Keratinocyte (primary cell): Measurements from ENCODE around the gene PSMB2. TPM values are rescaled to one million over a fixed set of nuclear protein-coding genes. Genes with fewer than 3 reads are reported as not detected.
"Not testable (repeated sequence)": the region's sequence is repeated elsewhere in the genome, so short reads cannot be mapped to it uniquely, and the experiment has no call there.

Source experiments
- DNase-seq: peaks from one replicate; pipeline ENCODE4 v3.0.0-alpha.2; 2011; ENCODE audit warnings: low read depth, missing footprints, low spot score
- FAIRE-seq: peaks from 2 replicates; lab custom pipeline; 2011; peaks lifted over from hg19 to GRCh38; lab: Jason Lieb, UNC
- H2AFZ ChIP-seq: 2 replicates; pipeline ENCODE4 v1.6.0; 2012; ENCODE audit warnings: low read length, control low read depth, inconsistent platforms; ENCODE audit not compliant: control insufficient read depth
- H3K27ac ChIP-seq: 2 replicates; pipeline ENCODE4 v1.5.1; 2011; ENCODE audit warnings: low read length; ENCODE audit not compliant: control insufficient read depth, insufficient read depth
- H3K27me3 ChIP-seq: 3 replicates; pipeline ENCODE4 v1.6.0; 2011; ENCODE audit warnings: low read length; ENCODE audit not compliant: control insufficient read depth, insufficient read depth; ENCODE audit errors: extremely low read depth
- H3K36me3 ChIP-seq, 2 experiments: 2 replicates in 1 of 2; 3 replicates in 1 of 2; pipeline ENCODE4 v1.5.1; 2011; ENCODE audit warnings: low read length in 2 of 2, mild to moderate bottlenecking in 1 of 2; ENCODE audit not compliant: control insufficient read depth in 2 of 2, insufficient read depth in 2 of 2; ENCODE audit errors: extremely low read depth in 1 of 2
- H3K4me1 ChIP-seq: 3 replicates; pipeline ENCODE4 v1.5.1; 2011; ENCODE audit warnings: low read length; ENCODE audit not compliant: control insufficient read depth, insufficient read depth; ENCODE audit errors: extremely low read depth
- H3K4me2 ChIP-seq: 3 replicates; pipeline ENCODE4 v1.6.0; 2011; ENCODE audit warnings: low read depth, low read length; ENCODE audit not compliant: control insufficient read depth, insufficient read depth; ENCODE audit errors: extremely low read depth
- H3K4me3 ChIP-seq, 3 experiments: fragments of 200-600 bp in 1 of 3; sonication (generic) in 1 of 3; 2 replicates in 2 of 3; 3 replicates in 1 of 3; pipeline ENCODE4 v1.5.1; 2011 to 2016; ENCODE audit warnings: low read length in 3 of 3, mild to moderate bottlenecking in 3 of 3, control low read depth in 2 of 3, inconsistent platforms in 1 of 3, low read depth in 1 of 3, mixed read lengths in 1 of 3, mixed run types in 1 of 3, moderate library complexity in 1 of 3; ENCODE audit not compliant: control insufficient read depth in 2 of 3, insufficient read depth in 2 of 3; ENCODE audit errors: extremely low read depth in 1 of 3
- H3K79me2 ChIP-seq: 2 replicates; pipeline ENCODE4 v1.6.0; 2012; ENCODE audit warnings: low read length; ENCODE audit not compliant: control insufficient read depth, insufficient read depth
- H3K9ac ChIP-seq: 3 replicates; pipeline ENCODE4 v1.6.0; 2011; ENCODE audit warnings: low read length; ENCODE audit not compliant: control insufficient read depth, insufficient read depth; ENCODE audit errors: extremely low read depth
- H3K9me1 ChIP-seq: 3 replicates; pipeline ENCODE4 v1.6.0; 2011; ENCODE audit warnings: low read length; ENCODE audit not compliant: control insufficient read depth, insufficient read depth; ENCODE audit errors: extremely low read depth
- H3K9me3 ChIP-seq: 2 replicates; pipeline ENCODE4 v1.5.1; 2012; ENCODE audit warnings: low read depth, low read length; ENCODE audit not compliant: control insufficient read depth
- H4K20me1 ChIP-seq: 3 replicates; pipeline ENCODE4 v1.6.0; 2011; ENCODE audit warnings: low read length; ENCODE audit not compliant: control insufficient read depth, insufficient read depth; ENCODE audit errors: extremely low read depth
- CTCF ChIP-seq, 3 experiments: IDR thresholded peaks in 1 of 3; conservative IDR thresholded peaks in 1 of 3; optimal IDR thresholded peaks in 1 of 3; 2 replicates in 2 of 3; 3 replicates in 1 of 3; pipeline versions ENCODE3 to v1.5.1; 2011; ENCODE audit warnings: low read length in 3 of 3, mild to moderate bottlenecking in 3 of 3, moderate library complexity in 2 of 3, control low read depth in 1 of 3, inconsistent platforms in 1 of 3; ENCODE audit not compliant: insufficient read depth in 2 of 3; ENCODE audit errors: extremely low read depth in 1 of 3
- EZH2 ChIP-seq: IDR thresholded peaks from one replicate; pipeline ENCODE4 v1.6.1; 2012; ENCODE audit warnings: inconsistent platforms, mild to moderate bottlenecking, low read length, moderate library complexity
- dilution Hi-C: fragments of 300-500 bp; cut with MboI; formaldehyde crosslinking; loops from one replicate; pipeline ENCODE4 v1.7.0; 2020; ENCODE audit warnings: low sequenced_read_pairs; ENCODE audit not compliant: extremely low pct_ligation_motif_present
- polyA plus RNA-seq, 5 experiments: library from polyadenylated mRNA; depleted of rRNA in 3 of 5; stranded (reverse) in 3 of 5; stranded (forward) in 1 of 5; unstranded in 1 of 5; fragments of >200 nt; gene quantifications; 1 replicate in 1 of 5; 2 replicates in 3 of 5; 3 replicates in 1 of 5; pipeline versions ENCODE4 v1.2.1 to v1.2.3, GENCODE V29; 2011 to 2012; ENCODE audit warnings: missing spikeins in 2 of 5, low read depth in 1 of 5, low replicate concordance in 1 of 5

Gene PSMB2
- polyA plus RNA-seq, 1 donor (not counting 4 experiments of a cell fraction or from before 2014, with no cell fraction given): 108 TPM

DNA sequence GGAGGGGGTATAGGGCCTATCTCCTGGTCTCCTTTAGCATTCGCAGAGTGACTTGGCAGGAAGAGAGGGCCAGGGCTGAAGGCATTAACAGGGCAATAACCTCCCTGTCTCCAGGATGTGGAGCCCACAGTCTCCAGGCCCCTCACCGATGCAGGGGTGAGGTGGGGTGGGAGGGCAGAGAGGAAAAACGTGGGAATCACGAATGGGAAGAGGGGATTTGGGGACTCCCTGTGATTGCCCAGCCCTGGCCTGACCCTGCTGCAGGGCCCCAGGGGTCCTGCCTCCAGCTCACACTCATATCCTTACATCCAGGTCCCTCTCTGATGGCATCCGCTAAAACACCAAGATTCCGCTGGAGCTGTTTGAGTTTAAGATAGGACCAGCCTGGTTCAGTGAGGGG is 53.6 kb downstream of the PSMB2 start:
- H3K9me1 ChIP-seq: no peaks in the 10 kb centered on the region
- TF ChIP-seq EZH2: no peak
- TF ChIP-seq CTCF (optimal IDR thresholded peaks at IDR 0.05 in 1 of 3, IDR thresholded peaks at IDR 0.05 in 1 of 3, conservative IDR thresholded peaks at IDR 0.05 in 1 of 3; ENCODE audit: extremely low read depth in 1 of 3, insufficient read depth in 2 of 3, low read length in 3 of 3): no peak
- H2AFZ ChIP-seq: no peak overlapping the region
- peaks cover 0 to 1% of the 10 kb centered on the region in 2 experiments for H3K36me3 ChIP-seq
- no peaks in the 10 kb centered on the region for H4K20me1 ChIP-seq
- H3K4me1 ChIP-seq: no peaks in the 10 kb centered on the region
- DNase-seq (no peak), FAIRE-seq (no peak)
- no peaks in the 10 kb centered on the region for H3K79me2 ChIP-seq
- dilution Hi-C loops: no loop called here
- no peak overlapping the region for H3K4me2 ChIP-seq
- no peaks in the 10 kb centered on the region for H3K9me3 ChIP-seq
- H3K27ac ChIP-seq: no peak overlapping the region
- no peak overlapping the region for H3K4me3 ChIP-seq
- no peaks in the 10 kb centered on the region for H3K27me3 ChIP-seq
- H3K9ac ChIP-seq: no peak overlapping the region

DNA sequence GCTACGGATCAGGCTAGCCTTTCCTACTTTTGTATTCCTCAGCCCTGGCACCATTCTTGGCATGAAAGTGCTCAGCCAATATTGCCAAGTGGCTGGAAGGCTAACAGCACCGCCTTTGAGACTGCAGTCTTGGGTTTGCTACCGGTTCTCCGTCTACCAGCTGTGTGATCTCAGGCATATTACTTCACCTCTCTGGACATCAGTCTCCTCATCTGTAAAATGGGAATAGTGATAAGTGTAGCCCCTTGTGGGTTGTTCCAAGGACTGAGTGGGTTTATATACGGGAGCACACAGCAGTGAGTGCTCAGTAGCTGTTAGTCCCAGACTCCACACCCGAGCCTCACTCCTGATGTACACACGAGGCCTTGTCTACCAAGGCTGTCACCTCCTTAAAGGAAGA is 54.5 kb downstream of the PSMB2 start:
- FAIRE-seq: no peak

GRCh38 chr1:35585805-35586204 is 55.5 kb downstream of the PSMB2 start:
- dilution Hi-C loops, H3K79me2 ChIP-seq, H3K36me3 ChIP-seq, DNase-seq, H3K4me3 ChIP-seq, FAIRE-seq, H3K4me2 ChIP-seq, H3K27me3 ChIP-seq, H3K9ac ChIP-seq, H3K4me1 ChIP-seq, H3K9me1 ChIP-seq, H3K27ac ChIP-seq, H4K20me1 ChIP-seq, H3K9me3 ChIP-seq, H2AFZ ChIP-seq: not testable (repeated sequence)

More for the DNA sequence above, 54.5 kb downstream of the PSMB2 start:
- H3K27me3 ChIP-seq: no peaks in the 10 kb centered on the region
- dilution Hi-C loops: no loop called here
- no peak overlapping the region for H3K4me3 ChIP-seq
- H3K36me3 ChIP-seq: peaks cover 0 to 1% of the 10 kb centered on the region in 2 experiments
- no peaks in the 10 kb centered on the region for H3K9me1 ChIP-seq
- no peak overlapping the region for H2AFZ ChIP-seq
- H3K79me2 ChIP-seq: no peaks in the 10 kb centered on the region
- H3K4me1 ChIP-seq: no peaks in the 10 kb centered on the region
- no peaks in the 10 kb centered on the region for H3K9me3 ChIP-seq
- H3K27ac ChIP-seq: no peak overlapping the region
- DNase-seq: no peak
- H3K4me2 ChIP-seq: no peak overlapping the region
- H4K20me1 ChIP-seq: no peaks in the 10 kb centered on the region
- H3K9ac ChIP-seq: no peak overlapping the region
- TF ChIP-seq EZH2 (no peak), CTCF (optimal IDR thresholded peaks at IDR 0.05 in 1 of 3, IDR thresholded peaks at IDR 0.05 in 1 of 3, conservative IDR thresholded peaks at IDR 0.05 in 1 of 3; ENCODE audit: extremely low read depth in 1 of 3, insufficient read depth in 2 of 3, low read length in 3 of 3) (no peak)
